Astrocyte (in vitro differentiated cells and primary cell): ENCODE results near the gene ACACA. TPM values are rescaled to one million over a fixed set of nuclear protein-coding genes. Genes with fewer than 3 reads are reported as not detected.

Source experiments
- DNase-seq: peaks from one replicate; pipeline ENCODE4 v3.0.0-alpha.2; 2010; ENCODE audit warnings: low read depth
- FAIRE-seq: peaks from 2 replicates; lab custom pipeline; 2011; peaks lifted over from hg19 to GRCh38; lab: Jason Lieb, UNC
- H2AFZ ChIP-seq: 2 replicates; pipeline ENCODE4 v1.6.0; 2012; ENCODE audit warnings: low read depth, low read length, inconsistent platforms
- H3K27ac ChIP-seq: 2 replicates; pipeline ENCODE4 v1.5.1; 2011; ENCODE audit warnings: low read depth, low read length, inconsistent platforms
- H3K27me3 ChIP-seq: 2 replicates; pipeline ENCODE4 v1.6.0; 2011; ENCODE audit warnings: low read length, inconsistent platforms; ENCODE audit not compliant: insufficient read depth
- H3K36me3 ChIP-seq: 2 replicates; pipeline ENCODE4 v1.5.1; 2011; ENCODE audit warnings: low read length, inconsistent platforms; ENCODE audit not compliant: insufficient read depth
- H3K4me1 ChIP-seq: 2 replicates; pipeline ENCODE4 v1.5.1; 2011; ENCODE audit warnings: low read length, inconsistent platforms; ENCODE audit not compliant: insufficient read depth
- H3K4me2 ChIP-seq: 2 replicates; pipeline ENCODE4 v1.6.0; 2012; ENCODE audit warnings: low read length, inconsistent platforms
- H3K4me3 ChIP-seq: 2 replicates; pipeline ENCODE4 v1.5.1; 2011; ENCODE audit warnings: low read depth, mild to moderate bottlenecking, low read length, inconsistent platforms; ENCODE audit not compliant: insufficient read depth
- H3K79me2 ChIP-seq: 2 replicates; pipeline ENCODE4 v1.6.0; 2012; ENCODE audit warnings: mild to moderate bottlenecking, low read length, inconsistent platforms; ENCODE audit not compliant: insufficient read depth
- H3K9ac ChIP-seq: 2 replicates; pipeline ENCODE4 v1.6.0; 2012; ENCODE audit warnings: mild to moderate bottlenecking, low read length, inconsistent platforms
- H3K9me3 ChIP-seq: 2 replicates; pipeline ENCODE4 v1.5.1; 2012; ENCODE audit warnings: low read depth, mild to moderate bottlenecking, low read length, inconsistent platforms; ENCODE audit not compliant: insufficient read depth
- H4K20me1 ChIP-seq: 2 replicates; pipeline ENCODE4 v1.6.0; 2012; ENCODE audit warnings: low read length, inconsistent platforms; ENCODE audit not compliant: insufficient read depth
- H3K27ac Mint-ChIP-seq: one replicate; pipeline ENCODE4 v1.8.0; 2021; ENCODE audit warnings: mild to moderate bottlenecking, mixed read lengths; ENCODE audit not compliant: unreplicated experiment
- H3K27me3 Mint-ChIP-seq: one replicate; pipeline ENCODE4 v1.8.0; 2021; ENCODE audit warnings: low read depth, mixed read lengths; ENCODE audit not compliant: unreplicated experiment
- H3K36me3 Mint-ChIP-seq: one replicate; pipeline ENCODE4 v1.8.0; 2021; ENCODE audit warnings: low read depth, mixed read lengths; ENCODE audit not compliant: unreplicated experiment
- H3K4me1 Mint-ChIP-seq: one replicate; pipeline ENCODE4 v1.8.0; 2021; ENCODE audit warnings: low read depth, mixed read lengths; ENCODE audit not compliant: unreplicated experiment
- H3K4me3 Mint-ChIP-seq: one replicate; pipeline ENCODE4 v1.8.0; 2021; ENCODE audit warnings: mild to moderate bottlenecking, moderate library complexity, mixed read lengths; ENCODE audit not compliant: unreplicated experiment
- H3K9me3 Mint-ChIP-seq: one replicate; pipeline ENCODE4 v1.8.0; 2021; ENCODE audit warnings: mild to moderate bottlenecking, mixed read lengths; ENCODE audit not compliant: unreplicated experiment
- CTCF ChIP-seq: IDR thresholded peaks from 2 replicates; pipeline ENCODE4 v1.5.1; 2011; ENCODE audit warnings: low read depth, mild to moderate bottlenecking, inconsistent platforms, low read length, moderate library complexity; ENCODE audit not compliant: insufficient read depth
- EZH2 ChIP-seq: IDR thresholded peaks from 2 replicates; pipeline ENCODE4 v1.6.1; 2012; ENCODE audit warnings: mild to moderate bottlenecking, low read length, inconsistent platforms; ENCODE audit not compliant: insufficient read depth
- total RNA-seq: library from RNA; stranded (reverse); gene quantifications from 2 replicates; pipeline ENCODE4 v1.2.1, GENCODE V29; 2021

The ACACA gene
- total RNA-seq, 1 donor from 2014 or later, result 88.3 TPM

- H4K20me1 ChIP-seq, result peaks cover 6% of the 10 kb centered on the region
- Mint-ChIP-seq H3K4me3 (no peak overlapping the region), H3K9me3 (no peaks in the 10 kb centered on the region), H3K36me3 (peaks cover 24% of the 10 kb centered on the region), H3K27me3 (no peaks in the 10 kb centered on the region), H3K4me1 (peaks cover 14% of the 10 kb centered on the region), H3K27ac (no peak overlapping the region)
- no peak overlapping the region for H3K4me3 ChIP-seq
- no peaks in the 10 kb centered on the region for H3K9me3 ChIP-seq
- H3K4me2 ChIP-seq, result no peak overlapping the region
- DNase-seq (no peak), FAIRE-seq (no peak)
- no peak overlapping the region for H2AFZ ChIP-seq
- peaks cover 5% of the 10 kb centered on the region for H3K4me1 ChIP-seq
- H3K9ac ChIP-seq, result no peak overlapping the region
- no peak overlapping the region for H3K27ac ChIP-seq
- no peaks in the 10 kb centered on the region for H3K79me2 ChIP-seq
- no peaks in the 10 kb centered on the region for H3K36me3 ChIP-seq
- TF ChIP-seq EZH2, result no peak
- no peak for TF ChIP-seq CTCF
- no peaks in the 10 kb centered on the region for H3K27me3 ChIP-seq
These were observed 264.2 kb downstream of the ACACA start for GRCh38 chr17:37142294-37142896.

GRCh38 chr17:37138571-37139120 lies 268.0 kb downstream of the ACACA start:
- no peak overlapping the region for H3K4me3 ChIP-seq
- H3K27me3 ChIP-seq, result no peaks in the 10 kb centered on the region
- peaks cover 9% of the 10 kb centered on the region for H3K36me3 Mint-ChIP-seq
- H3K4me1 ChIP-seq, result no peaks in the 10 kb centered on the region
- no peak overlapping the region for H3K27ac Mint-ChIP-seq
- peaks cover 14% of the 10 kb centered on the region for H3K4me1 Mint-ChIP-seq
- peaks cover 3% of the 10 kb centered on the region for H3K36me3 ChIP-seq
- no peak for DNase-seq
- no peaks in the 10 kb centered on the region for H3K9me3 Mint-ChIP-seq
- H3K9me3 ChIP-seq, result no peaks in the 10 kb centered on the region
- H3K27me3 Mint-ChIP-seq, result no peaks in the 10 kb centered on the region
- H3K4me2 ChIP-seq, result no peak overlapping the region
- no peaks in the 10 kb centered on the region for H3K79me2 ChIP-seq
- H4K20me1 ChIP-seq, result no peaks in the 10 kb centered on the region
- H3K9ac ChIP-seq, result no peak overlapping the region
- H3K4me3 Mint-ChIP-seq, result no peak overlapping the region
- TF ChIP-seq EZH2 (no peak), CTCF (no peak)
- H3K27ac ChIP-seq, result no peak overlapping the region
- no peak overlapping the region for H2AFZ ChIP-seq
- no peak for FAIRE-seq

GRCh38 chr17:37137906-37138514 lies 268.6 kb downstream of the ACACA start:
- H3K9me3 Mint-ChIP-seq, result no peaks in the 10 kb centered on the region

More at GRCh38 chr17:37137906-37138514, 268.6 kb downstream of the ACACA start:
- Histone ChIP-seq H3K79me2 (no peaks in the 10 kb centered on the region), H4K20me1 (no peaks in the 10 kb centered on the region), H3K4me3 (no peak overlapping the region), H3K9ac (no peak overlapping the region), H3K9me3 (no peaks in the 10 kb centered on the region), H3K4me1 (no peaks in the 10 kb centered on the region), H3K4me2 (no peak overlapping the region), H3K36me3 (peaks cover 7% of the 10 kb centered on the region), H3K27me3 (no peaks in the 10 kb centered on the region), H2AFZ (no peak overlapping the region), H3K27ac (no peak overlapping the region)
- H3K27me3 Mint-ChIP-seq, result no peaks in the 10 kb centered on the region
- peaks cover 19% of the 10 kb centered on the region for H3K4me1 Mint-ChIP-seq
- H3K27ac Mint-ChIP-seq, result no peak overlapping the region
- DNase-seq (no peak), FAIRE-seq (no peak)
- H3K36me3 Mint-ChIP-seq, result peaks cover 9% of the 10 kb centered on the region
- no peak for TF ChIP-seq CTCF
- TF ChIP-seq EZH2, result no peak
- H3K4me3 Mint-ChIP-seq, result no peak overlapping the region
